Measurements from ENCODE around the gene ATP11A. TPM values are rescaled to one million over a fixed set of nuclear protein-coding genes. Genes with fewer than 3 reads are reported as not detected.

The ATP11A gene
- total RNA-seq, 1 experiment from 2014 or later: 65.3 TPM

DNA sequence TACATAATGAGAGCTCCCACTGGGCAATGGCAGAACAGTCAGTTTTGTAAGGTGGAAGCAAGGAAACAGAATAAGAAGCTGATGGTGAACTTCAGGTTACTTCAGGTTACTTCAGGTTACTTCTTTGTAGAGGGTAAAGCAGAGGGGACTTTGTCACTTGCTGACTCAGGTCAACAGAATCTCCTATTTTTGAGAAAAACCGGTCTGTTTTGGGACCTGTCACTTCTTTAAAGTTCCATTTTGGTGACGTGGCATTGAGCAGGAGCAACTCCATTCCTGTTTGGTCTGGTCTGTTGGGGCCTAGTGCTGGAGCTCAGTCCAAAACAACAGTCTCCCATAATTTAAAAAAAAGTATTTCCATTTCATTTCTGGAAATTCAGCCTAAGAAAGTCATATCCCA is 29.7 kb downstream of the ATP11A start:
- Histone ChIP-seq H3K56ac (ENCODE audit: insufficient read length, low read depth, low read length) (no peak overlapping the region), H4K91ac (ENCODE audit: insufficient read length, low read depth, low read length) (no peak overlapping the region), H2BK5ac (ENCODE audit: insufficient read length, low read length) (no peak overlapping the region), H2BK12ac (ENCODE audit: insufficient read length, low read depth, low read length) (no peak overlapping the region), H4K8ac (replicated peaks; ENCODE audit: insufficient read length, low read depth, low read length) (no peak overlapping the region), H3K14ac (ENCODE audit: insufficient read depth, low read length) (no peak overlapping the region), H3T11ph (ENCODE audit: low read length) (no peak overlapping the region), H2BK15ac (ENCODE audit: low read depth, low read length) (no peak overlapping the region), H2BK120ac (ENCODE audit: low read depth, low read length, poor library complexity, severe bottlenecking) (no peak overlapping the region), H3K18ac (ENCODE audit: insufficient read length, low read depth, low read length) (no peak overlapping the region), H4K20me1 (ENCODE audit: control insufficient read depth, insufficient read depth, insufficient read length) (no peaks in the 10 kb centered on the region), H3K9ac (ENCODE audit: extremely low read depth, insufficient read length, low read length) (no peak overlapping the region), H3K4ac (ENCODE audit: low read depth, low read length) (no peak overlapping the region), H2AFZ (ENCODE audit: low read length) (no peak overlapping the region), H3K4me2 (ENCODE audit: insufficient read depth, insufficient read length, low read length) (no peak overlapping the region), H2AK5ac (ENCODE audit: insufficient read length, low read length) (no peak overlapping the region), H3K79me2 (ENCODE audit: insufficient read depth, low read length) (peaks cover 2% of the 10 kb centered on the region; the same call in 1 of the 2 replicates), H3K23ac (ENCODE audit: insufficient read length, low read depth, low read length) (no peak overlapping the region), H3K9me3 (ENCODE audit: control insufficient read depth, low read depth, low read length) (no peaks in the 10 kb centered on the region), H4K5ac (ENCODE audit: insufficient read length, low read depth, low read length) (no peak overlapping the region), H3K27me3 (ENCODE audit: insufficient read depth, low read length) (no peaks in the 10 kb centered on the region), H2BK20ac (ENCODE audit: low read depth, low read length, poor library complexity, severe bottlenecking) (no peak overlapping the region), H3K23me2 (ENCODE audit: insufficient read length, low read depth, low read length, poor library complexity, severe bottlenecking) (no peaks in the 10 kb centered on the region), H3K79me1 (ENCODE audit: insufficient read depth, low read depth, low read length, poor library complexity, severe bottlenecking) (no peaks in the 10 kb centered on the region), H3K4me1 (ENCODE audit: insufficient read depth, low read length) (peaks cover 11% of the 10 kb centered on the region; the same call in 1 of the 2 replicates), H3K27ac (ENCODE audit: insufficient read length, low read depth, low read length) (no peak overlapping the region)
- no CpG with 5 or more reads among the region's 2 CpGs for WGBS (ENCODE audit: extremely low coverage, insufficient read length, low lambda C conversion rate)
- Mint-ChIP-seq H3K4me3 (no peak overlapping the region), H3K27me3 (ENCODE audit: low read depth) (no peaks in the 10 kb centered on the region), H3K36me3 (ENCODE audit: insufficient read depth in 1 of 3, low read depth in 3 of 3) (peaks cover 9 to 56% (median 26%) of the 10 kb centered on the region in 3 experiments), H3K9me3 (peaks cover 13 to 31% of the 10 kb centered on the region in 2 experiments), H3K27ac (no peak overlapping the region), H3K4me1 (peaks cover 62 to 66% of the 10 kb centered on the region in 2 experiments)
- TF ChIP-seq, protein P1, sequence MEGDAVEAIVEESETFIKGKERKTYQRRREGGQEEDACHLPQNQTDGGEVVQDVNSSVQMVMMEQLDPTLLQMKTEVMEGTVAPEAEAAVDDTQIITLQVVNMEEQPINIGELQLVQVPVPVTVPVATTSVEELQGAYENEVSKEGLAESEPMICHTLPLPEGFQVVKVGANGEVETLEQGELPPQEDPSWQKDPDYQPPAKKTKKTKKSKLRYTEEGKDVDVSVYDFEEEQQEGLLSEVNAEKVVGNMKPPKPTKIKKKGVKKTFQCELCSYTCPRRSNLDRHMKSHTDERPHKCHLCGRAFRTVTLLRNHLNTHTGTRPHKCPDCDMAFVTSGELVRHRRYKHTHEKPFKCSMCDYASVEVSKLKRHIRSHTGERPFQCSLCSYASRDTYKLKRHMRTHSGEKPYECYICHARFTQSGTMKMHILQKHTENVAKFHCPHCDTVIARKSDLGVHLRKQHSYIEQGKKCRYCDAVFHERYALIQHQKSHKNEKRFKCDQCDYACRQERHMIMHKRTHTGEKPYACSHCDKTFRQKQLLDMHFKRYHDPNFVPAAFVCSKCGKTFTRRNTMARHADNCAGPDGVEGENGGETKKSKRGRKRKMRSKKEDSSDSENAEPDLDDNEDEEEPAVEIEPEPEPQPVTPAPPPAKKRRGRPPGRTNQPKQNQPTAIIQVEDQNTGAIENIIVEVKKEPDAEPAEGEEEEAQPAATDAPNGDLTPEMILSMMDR (conservative IDR thresholded peaks at IDR 0.05): no peak
- no peak for DNase-seq

All from H9 (cell line).